HepG2 (cell line): ENCODE results near the gene KLHL12. TPM values are rescaled to one million over a fixed set of nuclear protein-coding genes. Genes with fewer than 3 reads are reported as not detected.

Source experiments
- ATRX ChIP-seq: sonication (generic); formaldehyde crosslinking; IDR thresholded peaks from 2 replicates; pipeline ENCODE4 v1.4.0; 2020; ENCODE audit warnings: missing genetic modification reagents, borderline replicate concordance
- CENPBD1 ChIP-seq: sonication (generic); formaldehyde crosslinking; IDR thresholded peaks from 2 replicates; pipeline ENCODE4 v1.8.0; 2022; ENCODE audit warnings: missing genetic modification reagents, low read depth, mild to moderate bottlenecking, borderline replicate concordance
- GPBP1L1 ChIP-seq: sonication (generic); formaldehyde crosslinking; IDR thresholded peaks from 2 replicates; pipeline ENCODE4 v1.5.0; 2020; ENCODE audit warnings: mild to moderate bottlenecking, missing genetic modification reagents
- HBP1 ChIP-seq: IDR thresholded peaks from 2 replicates; pipeline ENCODE4 v1.6.1; 2016; ENCODE audit warnings: low read depth, control low read depth
- MBNL3 ChIP-seq: fragments of 250-450 bp; sonication (Bioruptor Pico); conservative IDR thresholded peaks from 2 replicates; pipeline ENCODE4 v1.8.0; 2022; ENCODE audit warnings: mild to moderate bottlenecking, inconsistent platforms
- MED8 ChIP-seq: sonication (generic); formaldehyde crosslinking; IDR thresholded peaks from 2 replicates; pipeline ENCODE4 v1.8.1; 2023; ENCODE audit warnings: mild to moderate bottlenecking, missing genetic modification reagents; ENCODE audit not compliant: insufficient replicate concordance
- ONECUT2 ChIP-seq: sonication (generic); formaldehyde crosslinking; IDR thresholded peaks from 2 replicates; pipeline ENCODE4 v1.4.0; 2020; ENCODE audit warnings: missing genetic modification reagents
- PAF1 ChIP-seq: IDR thresholded peaks from 2 replicates; pipeline ENCODE4 v1.6.1; 2016; ENCODE audit warnings: missing genetic modification reagents, missing compliant biosample characterization
- PHF5A ChIP-seq: IDR thresholded peaks from one replicate; pipeline ENCODE4 v1.6.1; 2018; ENCODE audit warnings: low read depth, missing genetic modification reagents; ENCODE audit not compliant: unreplicated experiment
- RBFOX2 ChIP-seq: fragments of 200-400 bp; formaldehyde crosslinking; IDR thresholded peaks from 2 replicates; pipeline ENCODE4 v1.6.1; 2017; ENCODE audit warnings: low read depth, mild to moderate bottlenecking, low read length
- REPIN1 ChIP-seq: sonication (generic); formaldehyde crosslinking; IDR thresholded peaks from 2 replicates; pipeline ENCODE4 v1.8.0; 2022; ENCODE audit warnings: missing genetic modification reagents, low read depth, mild to moderate bottlenecking, borderline replicate concordance
- RORA ChIP-seq: sonication (generic); formaldehyde crosslinking; IDR thresholded peaks from 2 replicates; pipeline ENCODE4 v1.5.0; 2020; ENCODE audit warnings: mild to moderate bottlenecking, missing genetic modification reagents, moderate library complexity
- SMARCC2 ChIP-seq: fragments of 450-650 bp; IDR thresholded peaks from 2 replicates; pipeline ENCODE4 v1.6.1; 2017; ENCODE audit warnings: antibody characterized with exemption, mild to moderate bottlenecking
- SNRNP70 ChIP-seq: fragments of 200-400 bp; formaldehyde crosslinking; IDR thresholded peaks from 2 replicates; pipeline ENCODE4 v1.6.1; 2017; ENCODE audit warnings: mild to moderate bottlenecking, low read depth, low read length, moderate library complexity
- TRIM24 ChIP-seq: sonication (generic); formaldehyde crosslinking; IDR thresholded peaks from 2 replicates; pipeline ENCODE4 v1.8.0; 2022; ENCODE audit warnings: mild to moderate bottlenecking, missing genetic modification reagents
- U2AF2 ChIP-seq: fragments of 200-400 bp; formaldehyde crosslinking; IDR thresholded peaks from 2 replicates; pipeline ENCODE4 v1.6.1; 2017; ENCODE audit warnings: low read depth, mild to moderate bottlenecking, low read length
- ZMAT3 ChIP-seq: sonication (generic); formaldehyde crosslinking; conservative IDR thresholded peaks from 2 replicates; pipeline ENCODE4 v1.7.0; 2021; ENCODE audit warnings: missing genetic modification reagents
- ZNF160 ChIP-seq: sonication (generic); formaldehyde crosslinking; IDR thresholded peaks from 2 replicates; pipeline ENCODE4 v1.8.0; 2022; ENCODE audit warnings: mild to moderate bottlenecking, inconsistent platforms, missing genetic modification reagents
- ZNF468 ChIP-seq: sonication (generic); formaldehyde crosslinking; IDR thresholded peaks from 2 replicates; pipeline ENCODE4 v1.8.0; 2022; ENCODE audit warnings: mild to moderate bottlenecking, moderate library complexity, missing genetic modification reagents
- ZNF577 ChIP-seq: sonication (generic); formaldehyde crosslinking; IDR thresholded peaks from 2 replicates; pipeline ENCODE4 v1.4.0; 2020; ENCODE audit warnings: mild to moderate bottlenecking, low read depth, missing genetic modification reagents, borderline replicate concordance
- ZNF687 ChIP-seq: sonication (generic); formaldehyde crosslinking; IDR thresholded peaks from 2 replicates; pipeline ENCODE4 v1.5.1; 2020; ENCODE audit warnings: mild to moderate bottlenecking, missing genetic modification reagents, moderate library complexity
- polyA plus RNA-seq, 8 experiments: library from polyadenylated mRNA; depleted of rRNA in 3 of 8; stranded (reverse) in 7 of 8; unstranded in 1 of 8; fragments of >200 nt; fragmentation: Illumina TruSeq in 4 of 8; extraction: Trizol in 4 of 8; gene quantifications; 2 replicates each; pipeline versions ENCODE4 v1.2.1 to v1.2.3, GENCODE V29; 2011 to 2016; ENCODE audit warnings: low read depth in 4 of 8, missing spikeins in 1 of 8, mixed read lengths in 1 of 8; ENCODE audit not compliant: insufficient read depth in 1 of 8
- total RNA-seq, 5 experiments: library from RNA; depleted of rRNA; stranded (reverse); fragments of >200 nt; fragmentation: Illumina TruSeq; extraction: Trizol; gene quantifications; 2 replicates each; pipeline ENCODE4 v1.2.3, GENCODE V29; 2016; ENCODE audit warnings: low read depth in 1 of 5
- TF ChIP-seq, protein P1 (sequence below): sonication (generic); formaldehyde crosslinking; IDR thresholded peaks from 2 replicates; pipeline ENCODE4 v1.4.0; 2020; ENCODE audit warnings: low read depth, mild to moderate bottlenecking, missing genetic modification reagents

The KLHL12 gene
- total and polyA plus RNA-seq, 2 of the 13 experiments (the other 11 are each of a cell fraction or from before 2014, with no cell fraction given), result 19.2 to 25.2 TPM

DNA sequence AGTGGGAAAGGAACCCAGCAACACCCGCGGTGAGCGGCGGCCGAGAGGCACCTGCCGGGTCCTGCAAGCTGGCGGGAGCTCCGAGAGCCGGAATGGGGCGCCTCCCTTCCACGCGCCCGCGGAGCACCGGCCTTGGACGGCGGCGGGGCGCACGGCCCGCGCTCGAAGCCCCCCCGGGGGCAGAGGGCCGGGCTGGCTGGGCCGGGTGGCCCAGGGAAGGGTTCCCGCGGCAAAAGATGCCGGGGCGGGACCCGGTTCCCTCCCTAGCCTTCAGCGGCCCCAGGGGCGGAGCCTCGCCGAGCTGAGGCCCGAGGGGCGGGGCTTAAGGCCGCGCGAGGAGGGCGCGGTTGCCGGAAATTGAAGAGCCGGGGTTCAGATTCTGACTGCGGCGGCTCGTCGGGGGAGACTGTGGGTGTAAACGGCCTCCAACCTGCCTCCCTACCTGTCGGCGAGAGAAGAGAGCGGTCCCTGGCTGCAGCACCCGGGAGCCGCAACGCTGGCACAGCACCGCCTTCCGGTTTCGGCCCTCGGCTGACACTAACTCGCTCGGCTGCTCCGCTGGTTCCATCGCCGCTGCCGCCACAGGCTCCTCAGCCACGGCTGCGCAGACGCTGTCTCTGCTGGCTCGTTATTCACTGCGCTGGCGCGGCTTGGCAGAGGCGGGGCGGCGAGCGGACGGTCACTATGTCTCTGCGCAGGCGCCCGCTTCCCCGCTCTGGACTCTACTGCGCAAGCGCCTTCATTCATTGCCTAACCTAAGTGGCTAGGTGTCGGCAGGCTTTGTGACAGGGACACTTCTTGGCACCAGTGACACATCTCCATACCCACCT lies 38.3 kb downstream of the KLHL12 start, which contains the start of gene RABIF (continued):
- TF ChIP-seq PAF1 (CRISPR knock-in tag), result no peak
- TF ChIP-seq PHF5A, result no peak
- no peak for TF ChIP-seq ATRX (CRISPR knock-in tag)
- TF ChIP-seq SNRNP70, result no peak
- no peak for TF ChIP-seq ZNF577 (CRISPR knock-in tag)
- no peak for TF ChIP-seq TRIM24 (CRISPR knock-in tag)
- no peak for TF ChIP-seq REPIN1 (CRISPR knock-in tag)
- TF ChIP-seq HBP1 (CRISPR knock-in tag), result no peak
- peak; percentile 54; the same call in 1 of the 2 replicates for TF ChIP-seq ZMAT3 (CRISPR knock-in tag)
- no peak for TF ChIP-seq SMARCC2
- no peak for TF ChIP-seq CENPBD1 (CRISPR knock-in tag)
- TF ChIP-seq MED8 (CRISPR knock-in tag), result no peak
- TF ChIP-seq, protein P1, sequence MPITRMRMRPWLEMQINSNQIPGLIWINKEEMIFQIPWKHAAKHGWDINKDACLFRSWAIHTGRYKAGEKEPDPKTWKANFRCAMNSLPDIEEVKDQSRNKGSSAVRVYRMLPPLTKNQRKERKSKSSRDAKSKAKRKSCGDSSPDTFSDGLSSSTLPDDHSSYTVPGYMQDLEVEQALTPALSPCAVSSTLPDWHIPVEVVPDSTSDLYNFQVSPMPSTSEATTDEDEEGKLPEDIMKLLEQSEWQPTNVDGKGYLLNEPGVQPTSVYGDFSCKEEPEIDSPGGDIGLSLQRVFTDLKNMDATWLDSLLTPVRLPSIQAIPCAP (CRISPR knock-in tag), result no peak
- TF ChIP-seq RBFOX2, result peak; percentile 98
- TF ChIP-seq ZNF160 (CRISPR knock-in tag), result no peak
- no peak for TF ChIP-seq ONECUT2
- no peak for TF ChIP-seq RORA (CRISPR knock-in tag)
- TF ChIP-seq MBNL3 (CRISPR knock-in tag), result no peak
- TF ChIP-seq ZNF687 (CRISPR knock-in tag), result peak; percentile 94
- TF ChIP-seq U2AF2, result no peak
- TF ChIP-seq GPBP1L1 (CRISPR knock-in tag), result no peak
- no peak for TF ChIP-seq ZNF468 (CRISPR knock-in tag)
